OCI-LY3 (cell line): Measurements from ENCODE around the gene TMEM91.

Source experiments
- H2AFZ ChIP-seq: fragments of 200-600, 300-600 bp; shearing (Covaris generic); 2 replicates; pipeline ENCODE4 v1.6.0; 2014; ENCODE audit warnings: antibody characterized with exemption, low read depth, low read length
- H3K27ac ChIP-seq: fragments of 200-600, 300-600 bp; sonication (generic); 2 replicates; pipeline ENCODE4 v1.5.1; 2014; ENCODE audit warnings: mild to moderate bottlenecking, low read length, moderate library complexity, mixed read lengths
- H3K27me3 ChIP-seq: fragments of 200-600, 300-600 bp; sonication (generic); 2 replicates; pipeline ENCODE4 v1.6.1; 2014; ENCODE audit warnings: low read depth, low read length, mixed read lengths
- H3K36me3 ChIP-seq: fragments of 200-600, 300-600 bp; sonication (generic); replicated peaks from 2 replicates; pipeline ENCODE3; 2014; ENCODE audit warnings: low read depth, low read length, mixed read lengths
- H3K4me1 ChIP-seq: fragments of 300-600, 200-600 bp; sonication (generic); 2 replicates; pipeline ENCODE4 v1.6.1; 2014; ENCODE audit warnings: low read length, mixed read lengths
- H3K4me2 ChIP-seq: fragments of 200-600, 300-600 bp; sonication (generic); 2 replicates; pipeline ENCODE4 v1.6.1; 2014; ENCODE audit warnings: low read length, mixed read lengths
- H3K4me3 ChIP-seq: fragments of 300-600, 200-600 bp; sonication (generic); 2 replicates; pipeline ENCODE4 v1.5.1; 2014; ENCODE audit warnings: antibody characterized with exemption, mild to moderate bottlenecking, low read length, moderate library complexity
- H3K79me2 ChIP-seq: fragments of 300-600, 200-600 bp; shearing (Covaris generic); 2 replicates; pipeline ENCODE4 v1.6.1; 2014; ENCODE audit warnings: mild to moderate bottlenecking, low read length, mixed read lengths
- H3K9ac ChIP-seq: fragments of 300-600, 200-600 bp; shearing (Covaris generic); 2 replicates; pipeline ENCODE4 v1.6.0; 2014; ENCODE audit warnings: mild to moderate bottlenecking, low read length, moderate library complexity
- H3K9me3 ChIP-seq: fragments of 200-600, 300-600 bp; shearing (Covaris generic); 2 replicates; pipeline ENCODE4 v1.6.1; 2014; ENCODE audit warnings: low read length, mixed read lengths; ENCODE audit not compliant: insufficient read depth
- H4K20me1 ChIP-seq: fragments of 200-600, 300-600 bp; sonication (generic); 2 replicates; pipeline ENCODE4 v1.6.1; 2016; ENCODE audit warnings: low read length, mixed read lengths; ENCODE audit not compliant: insufficient read depth
- EZH2phosphoT487 ChIP-seq: fragments of 200-600 bp; shearing (Covaris generic); IDR thresholded peaks from 2 replicates; pipeline ENCODE4 v1.6.1; 2018; ENCODE audit warnings: antibody characterized with exemption, mixed run types, low read depth
- TF ChIP-seq, protein P1 (sequence below): fragments of 200-600, 300-600 bp; sonication (generic); IDR thresholded peaks from 2 replicates; pipeline ENCODE4 v1.5.1; 2014; ENCODE audit warnings: antibody characterized with exemption, low read length, low read depth

The TMEM91 gene

DNA sequence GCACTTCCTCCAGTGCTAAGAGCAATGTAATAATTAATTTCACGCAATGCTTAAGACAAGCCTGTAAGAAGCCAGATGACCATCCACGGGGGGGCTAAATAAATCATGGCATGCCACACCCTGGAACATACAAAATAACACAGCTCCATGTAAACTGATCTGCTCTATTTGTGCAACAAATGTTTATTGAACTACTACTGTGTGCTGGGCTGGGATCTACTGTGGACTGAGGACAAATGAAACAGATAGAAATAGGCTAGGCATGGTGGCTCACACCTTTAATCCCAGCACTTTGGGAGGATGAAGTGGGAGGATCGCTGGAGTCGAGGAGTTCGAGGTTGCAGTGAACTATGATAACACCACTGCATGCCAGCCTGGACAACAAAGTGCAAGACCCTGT lies 43.9 kb upstream of the TMEM91 start:
- Histone ChIP-seq H3K79me2 (peaks cover 35% of the 10 kb centered on the region), H3K27me3 (no peaks in the 10 kb centered on the region), H3K4me3 (no peak overlapping the region), H3K9me3 (no peaks in the 10 kb centered on the region), H3K9ac (no peak overlapping the region), H3K27ac (no peak overlapping the region), H3K4me1 (peaks cover 30% of the 10 kb centered on the region), H4K20me1 (peaks cover 20% of the 10 kb centered on the region), H3K4me2 (no peak overlapping the region), H2AFZ (no peak overlapping the region), H3K36me3 (peaks cover 56% of the 10 kb centered on the region)
- TF ChIP-seq EZH2phosphoT487: no peak
- TF ChIP-seq, protein P1, sequence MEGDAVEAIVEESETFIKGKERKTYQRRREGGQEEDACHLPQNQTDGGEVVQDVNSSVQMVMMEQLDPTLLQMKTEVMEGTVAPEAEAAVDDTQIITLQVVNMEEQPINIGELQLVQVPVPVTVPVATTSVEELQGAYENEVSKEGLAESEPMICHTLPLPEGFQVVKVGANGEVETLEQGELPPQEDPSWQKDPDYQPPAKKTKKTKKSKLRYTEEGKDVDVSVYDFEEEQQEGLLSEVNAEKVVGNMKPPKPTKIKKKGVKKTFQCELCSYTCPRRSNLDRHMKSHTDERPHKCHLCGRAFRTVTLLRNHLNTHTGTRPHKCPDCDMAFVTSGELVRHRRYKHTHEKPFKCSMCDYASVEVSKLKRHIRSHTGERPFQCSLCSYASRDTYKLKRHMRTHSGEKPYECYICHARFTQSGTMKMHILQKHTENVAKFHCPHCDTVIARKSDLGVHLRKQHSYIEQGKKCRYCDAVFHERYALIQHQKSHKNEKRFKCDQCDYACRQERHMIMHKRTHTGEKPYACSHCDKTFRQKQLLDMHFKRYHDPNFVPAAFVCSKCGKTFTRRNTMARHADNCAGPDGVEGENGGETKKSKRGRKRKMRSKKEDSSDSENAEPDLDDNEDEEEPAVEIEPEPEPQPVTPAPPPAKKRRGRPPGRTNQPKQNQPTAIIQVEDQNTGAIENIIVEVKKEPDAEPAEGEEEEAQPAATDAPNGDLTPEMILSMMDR: no peak

DNA sequence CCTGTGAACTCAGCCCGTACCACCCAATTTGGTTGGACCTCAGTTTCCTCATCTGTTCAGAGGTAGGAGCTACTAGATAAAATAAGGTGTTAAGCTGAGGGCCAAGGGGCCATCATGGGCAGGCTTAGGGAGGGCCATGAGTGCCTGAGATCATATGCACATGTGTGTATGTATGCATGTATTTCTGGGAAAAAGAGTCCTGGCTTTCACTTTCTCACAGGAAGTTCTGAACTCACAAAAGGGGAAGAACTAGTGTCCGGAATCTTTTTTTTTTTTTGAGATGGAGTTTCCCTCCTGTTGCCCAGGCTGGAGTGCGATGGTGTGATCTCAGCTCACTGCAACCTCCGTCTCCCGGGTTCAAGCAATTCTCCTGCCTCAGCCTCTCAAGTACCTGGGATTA lies 41.5 kb upstream of the TMEM91 start:
- H3K79me2 ChIP-seq: peaks cover 33% of the 10 kb centered on the region
- no peaks in the 10 kb centered on the region for H3K9me3 ChIP-seq
- no peak overlapping the region for H3K9ac ChIP-seq
- H3K27me3 ChIP-seq: no peaks in the 10 kb centered on the region
- H4K20me1 ChIP-seq: peaks cover 13% of the 10 kb centered on the region; the same call in 1 of the 2 replicates
- TF ChIP-seq, protein P1: no peak
- TF ChIP-seq EZH2phosphoT487: no peak
- H3K4me1 ChIP-seq: peaks cover 13% of the 10 kb centered on the region; the same call in 1 of the 2 replicates
- H3K27ac ChIP-seq: no peak overlapping the region
- no peak overlapping the region for H3K4me2 ChIP-seq
- no peak overlapping the region for H2AFZ ChIP-seq
- H3K4me3 ChIP-seq: no peak overlapping the region
- H3K36me3 ChIP-seq: peaks cover 52% of the 10 kb centered on the region

DNA sequence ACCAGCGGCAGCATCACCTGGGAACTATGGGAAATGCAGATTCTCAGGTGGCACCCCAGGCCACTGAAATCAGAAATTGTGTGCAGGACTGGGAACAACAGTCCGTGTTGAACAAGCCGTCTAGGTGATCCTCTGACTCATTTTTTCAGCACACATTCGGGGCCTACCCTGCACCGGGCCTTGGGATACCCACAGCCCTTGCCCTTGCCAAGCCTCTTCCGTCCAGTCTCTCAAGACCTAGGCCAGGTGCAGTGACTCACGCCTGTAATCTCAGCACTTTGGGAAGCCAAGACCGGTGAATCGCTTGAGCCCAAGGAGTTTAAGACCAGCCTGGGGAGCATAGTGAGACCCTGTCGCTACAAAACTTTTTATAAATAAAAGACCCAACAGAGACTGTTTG lies 40.9 kb upstream of the TMEM91 start:
- Histone ChIP-seq H3K4me2 (no peak overlapping the region), H3K9me3 (no peaks in the 10 kb centered on the region), H3K79me2 (peaks cover 38% of the 10 kb centered on the region), H3K4me3 (no peak overlapping the region), H4K20me1 (peaks cover 16% of the 10 kb centered on the region; the same call in 1 of the 2 replicates), H3K4me1 (peaks cover 7% of the 10 kb centered on the region; the same call in 1 of the 2 replicates), H3K9ac (no peak overlapping the region), H3K36me3 (peaks cover 53% of the 10 kb centered on the region), H3K27ac (no peak overlapping the region), H2AFZ (no peak overlapping the region), H3K27me3 (no peaks in the 10 kb centered on the region)
- TF ChIP-seq, protein P1: no peak
- TF ChIP-seq EZH2phosphoT487: no peak

DNA sequence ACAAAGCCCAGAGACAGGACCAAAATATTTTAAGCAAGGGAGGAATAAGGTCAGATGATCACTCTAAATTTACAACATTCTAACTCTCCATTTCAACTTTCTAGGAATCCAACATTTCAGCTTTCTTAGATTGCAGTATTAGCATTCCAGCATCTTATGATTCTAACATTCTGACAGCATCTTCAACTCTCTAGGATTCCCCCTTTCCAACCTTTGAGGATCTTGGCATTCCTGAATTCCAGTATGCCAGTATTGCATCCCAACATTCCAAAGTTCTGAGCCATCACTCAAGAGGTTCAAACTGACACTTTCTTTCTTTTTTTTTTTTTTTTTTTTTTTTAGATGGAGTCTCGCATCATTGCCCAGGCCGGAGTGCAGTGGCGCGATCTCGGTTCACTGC lies 36.4 kb upstream of the TMEM91 start:
- H3K4me2 ChIP-seq: no peak overlapping the region
- peaks cover 18% of the 10 kb centered on the region for H4K20me1 ChIP-seq
- no peaks in the 10 kb centered on the region for H3K9me3 ChIP-seq
- H3K36me3 ChIP-seq: peaks cover 59% of the 10 kb centered on the region
- H2AFZ ChIP-seq: no peak overlapping the region
- H3K27ac ChIP-seq: no peak overlapping the region
- TF ChIP-seq EZH2phosphoT487: no peak
- TF ChIP-seq, protein P1: no peak
- no peaks in the 10 kb centered on the region for H3K27me3 ChIP-seq
- peaks cover 6% of the 10 kb centered on the region; the same call in 1 of the 2 replicates for H3K4me1 ChIP-seq
- H3K79me2 ChIP-seq: peaks cover 53% of the 10 kb centered on the region
- no peak overlapping the region for H3K4me3 ChIP-seq
- no peak overlapping the region for H3K9ac ChIP-seq
